DMS79 treated with DMSO at 0.1 percent for 48 hours (cell line): ENCODE measurements around the gene TCEAL3.
"Not testable (repeated sequence)": the region's sequence is repeated elsewhere in the genome, so short reads cannot be mapped to it uniquely, and the experiment has no call there.

Experiments used
- DNase-seq: peaks from one replicate; lab custom pipeline; 2025; lab: John Stamatoyannopoulos, UW

The TCEAL3 gene

GRCh38 chrX:103607364-103608305, at the start of gene TCEAL3:
Gene TCEAL3, plus strand, starts transcription at chrX:103607963. Its CDS starts 1,102 bp downstream, at chrX:103609065.
- DNase-seq = peak; percentile 46

- DNase-seq = no peak
Measured at GRCh38 chrX:103560256-103560655, 47.5 kb upstream of the TCEAL3 start.

GRCh38 chrX:103562801-103563200, 45.0 kb upstream of the TCEAL3 start:
- DNase-seq = no peak

GRCh38 chrX:103565197-103565596, 42.6 kb upstream of the TCEAL3 start:
- DNase-seq = no peak

GRCh38 chrX:103565752-103566151, 42.0 kb upstream of the TCEAL3 start:
- no peak for DNase-seq

GRCh38 chrX:103571121-103571520, 36.6 kb upstream of the TCEAL3 start:
- DNase-seq = no peak

- DNase-seq = no peak
Measured at GRCh38 chrX:103571726-103572125, 36.0 kb upstream of the TCEAL3 start.

GRCh38 chrX:103573202-103573601, 34.6 kb upstream of the TCEAL3 start:
- DNase-seq = no peak

GRCh38 chrX:103584596-103584995, 23.2 kb upstream of the TCEAL3 start:
- peak; percentile 24 for DNase-seq

DNA sequence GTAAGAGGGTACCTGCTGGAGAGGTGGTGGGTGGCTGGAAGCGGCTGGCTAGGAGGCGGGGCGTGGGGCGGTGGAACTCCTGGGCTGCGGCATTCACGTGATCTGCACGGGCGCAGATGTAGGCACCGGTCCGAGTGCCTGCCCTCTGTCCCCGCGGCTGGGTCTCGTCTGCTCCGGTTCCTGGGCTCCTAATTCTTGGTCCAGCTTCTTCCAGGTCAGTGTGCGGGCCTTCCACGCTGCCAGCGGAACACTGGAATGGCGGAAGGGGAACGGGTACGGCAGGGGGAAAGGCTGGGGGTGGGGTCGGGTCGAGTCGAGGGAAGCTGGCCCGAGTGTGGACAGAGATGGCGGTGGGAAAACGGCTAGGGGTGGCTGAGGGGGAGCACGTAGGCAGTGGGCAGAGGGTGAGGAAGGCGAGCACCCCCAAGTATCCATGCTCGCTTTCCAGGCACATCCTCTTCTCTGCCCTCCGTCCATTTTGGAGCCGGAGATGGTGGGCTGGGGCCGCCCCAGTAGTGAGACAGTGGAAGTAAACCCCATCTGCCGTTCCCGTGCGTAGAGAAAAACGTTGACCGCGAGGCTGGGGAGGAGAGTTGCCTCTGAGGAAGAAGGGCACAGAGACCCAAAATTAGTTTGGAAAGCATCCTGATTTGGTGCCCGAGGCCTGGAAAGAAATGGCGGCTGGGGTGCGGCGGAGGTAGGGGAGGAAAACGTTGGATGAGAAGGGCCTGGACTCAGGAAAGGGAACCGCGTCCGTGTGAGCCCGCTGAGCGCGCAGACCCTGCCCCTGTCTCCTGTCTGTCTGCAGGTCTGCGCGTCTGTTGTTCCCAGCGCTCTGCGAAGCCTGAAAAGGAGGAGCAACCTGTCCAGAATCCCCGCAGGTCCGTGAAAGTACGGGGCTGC, 22.1 kb upstream of the TCEAL3 start, which contains the start of gene TCEAL4:
Gene TCEAL4, plus strand, starts transcription at position 105 of the 903 bp plus-strand sequence. CDS start 1,161 bp downstream, outside the sequence.
- peak; percentile 41 for DNase-seq

DNA sequence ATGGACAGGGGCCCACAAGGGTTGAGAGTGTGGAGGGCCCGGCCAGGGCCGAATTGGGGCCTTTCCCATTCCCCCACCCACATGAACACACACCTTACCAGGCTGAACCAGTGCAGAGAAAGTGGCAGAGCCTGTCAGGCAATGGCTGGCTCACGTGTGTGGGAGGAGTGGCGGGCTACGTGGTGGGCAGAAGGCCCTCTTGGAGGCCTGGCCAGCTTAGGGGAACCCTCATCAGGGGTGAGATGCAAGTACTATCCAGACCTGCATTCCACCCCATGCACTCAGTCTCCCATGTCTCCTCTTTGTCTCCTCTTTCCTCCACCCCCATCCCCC, 21.5 kb upstream of the TCEAL3 start:
- DNase-seq = no peak

- no peak for DNase-seq
Measured at GRCh38 chrX:103586659-103587058, 21.1 kb upstream of the TCEAL3 start.

GRCh38 chrX:103592295-103592694, 15.5 kb upstream of the TCEAL3 start:
- not testable (repeated sequence) for DNase-seq

GRCh38 chrX:103595202-103595601, 12.6 kb upstream of the TCEAL3 start:
- not testable (repeated sequence) for DNase-seq

- DNase-seq = no peak
Measured at GRCh38 chrX:103608306-103608963, 672 bp downstream of the TCEAL3 start.

DNA sequence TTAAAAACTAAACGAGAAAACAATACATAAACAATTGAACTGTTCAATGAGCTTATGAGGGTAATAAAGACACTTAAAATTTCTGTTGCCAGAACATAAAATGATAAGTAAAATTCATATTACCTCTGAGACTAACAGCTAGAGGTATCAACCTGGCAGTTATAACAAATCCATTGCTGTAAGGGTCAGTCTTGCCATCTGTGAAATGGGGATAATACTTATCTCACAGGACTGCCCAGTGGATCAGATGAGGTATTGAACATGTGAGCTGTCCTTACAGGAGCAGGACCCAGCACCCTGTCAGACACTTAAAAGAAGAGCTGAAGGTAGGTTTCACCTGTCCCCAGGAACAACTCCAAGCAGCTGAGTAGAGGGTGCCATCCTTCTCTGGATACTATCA, 2.5 kb downstream of the TCEAL3 start:
- DNase-seq = no peak

DNA sequence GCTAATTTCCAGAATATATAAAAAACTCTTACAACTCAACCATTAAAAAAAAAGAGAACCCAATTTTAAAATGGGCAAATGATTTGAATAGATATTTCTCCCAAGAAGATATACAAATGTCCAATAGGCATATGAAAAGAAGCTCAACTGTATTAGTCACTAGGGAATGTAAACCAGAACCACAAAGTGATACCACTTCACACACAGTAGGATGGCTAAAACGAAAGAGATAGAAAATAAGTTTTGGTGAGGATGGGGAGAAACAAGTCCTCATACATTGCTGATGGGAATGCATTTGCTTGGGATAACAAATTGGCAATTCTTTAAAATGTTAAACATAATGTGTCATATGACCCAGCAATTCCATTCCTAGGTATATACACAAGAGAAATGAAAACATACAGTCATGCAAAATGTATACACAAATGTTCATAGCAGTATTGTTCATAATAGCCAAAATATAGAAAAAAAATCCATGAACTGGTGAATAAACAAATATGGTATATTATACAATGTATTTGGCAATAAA, 5.7 kb downstream of the TCEAL3 start:
- DNase-seq = no peak

DNA sequence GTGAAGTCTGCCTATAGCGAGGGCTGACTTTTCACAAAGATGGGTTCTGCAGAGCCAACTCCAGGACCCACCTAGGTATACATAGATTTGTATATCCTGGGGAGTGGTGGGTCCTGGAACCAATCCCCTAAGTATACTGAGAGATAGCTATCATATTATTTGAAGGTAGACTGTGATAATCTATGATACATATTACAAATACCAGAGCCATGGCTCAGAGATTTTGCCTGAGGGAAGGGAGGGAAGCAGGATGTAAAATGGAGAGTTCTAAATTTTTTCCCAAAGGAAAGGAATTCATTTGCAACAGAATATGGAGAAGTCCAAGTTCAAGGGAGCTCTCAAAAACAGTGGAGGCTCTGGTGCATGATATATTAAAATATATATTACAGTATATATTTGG, 7.2 kb downstream of the TCEAL3 start:
- DNase-seq = no peak

- DNase-seq = no peak
Measured at GRCh38 chrX:103615781-103616371, 8.1 kb downstream of the TCEAL3 start.

- no peak for DNase-seq
Measured at GRCh38 chrX:103616676-103617186, 9.0 kb downstream of the TCEAL3 start.

DNA sequence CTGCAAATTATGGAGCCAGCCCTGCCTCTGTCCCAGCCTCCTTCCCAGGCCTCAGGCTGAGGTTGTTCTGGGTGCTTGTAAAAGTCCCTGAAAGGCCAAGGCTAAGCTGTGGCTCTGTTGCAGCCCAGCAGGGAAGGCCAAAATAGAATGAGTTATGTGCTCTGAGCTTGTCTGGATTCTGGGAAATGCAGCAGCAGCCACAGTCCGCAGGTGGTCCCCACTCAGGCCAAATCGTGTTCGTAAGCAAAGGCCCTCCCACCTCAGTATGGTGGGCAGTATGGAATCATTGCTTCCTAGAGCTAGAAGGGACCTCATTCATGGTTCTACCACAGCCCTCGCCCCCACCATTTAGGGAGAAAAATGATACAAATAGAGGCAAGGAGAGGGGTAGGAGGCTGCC, 16.3 kb downstream of the TCEAL3 start:
- no peak for DNase-seq
